D721Med (cell line): ENCODE measurements around the gene GGT6.
"Not testable (repeated sequence)": the region's sequence is repeated elsewhere in the genome, so short reads cannot be mapped to it uniquely, and the experiment has no call there.

ENCODE experiments used
- DNase-seq: peaks from one replicate; pipeline ENCODE4 v3.0.0; 2011; ENCODE audit warnings: low spot score; ENCODE audit not compliant: insufficient read length
- FAIRE-seq: peaks from 2 replicates; lab custom pipeline; 2011; peaks lifted over from hg19 to GRCh38; lab: Jason Lieb, UNC
- TF ChIP-seq, protein P1 (sequence below): IDR thresholded peaks from 2 replicates; pipeline ENCODE4 v1.5.1; 2012; ENCODE audit warnings: mild to moderate bottlenecking, control low read depth; ENCODE audit not compliant: insufficient read depth; ENCODE audit errors: missing control alignments

Gene GGT6

GRCh38 chr17:4582101-4582501, 21.7 kb upstream of the GGT6 start:
- no peak for FAIRE-seq
- TF ChIP-seq, protein P1, sequence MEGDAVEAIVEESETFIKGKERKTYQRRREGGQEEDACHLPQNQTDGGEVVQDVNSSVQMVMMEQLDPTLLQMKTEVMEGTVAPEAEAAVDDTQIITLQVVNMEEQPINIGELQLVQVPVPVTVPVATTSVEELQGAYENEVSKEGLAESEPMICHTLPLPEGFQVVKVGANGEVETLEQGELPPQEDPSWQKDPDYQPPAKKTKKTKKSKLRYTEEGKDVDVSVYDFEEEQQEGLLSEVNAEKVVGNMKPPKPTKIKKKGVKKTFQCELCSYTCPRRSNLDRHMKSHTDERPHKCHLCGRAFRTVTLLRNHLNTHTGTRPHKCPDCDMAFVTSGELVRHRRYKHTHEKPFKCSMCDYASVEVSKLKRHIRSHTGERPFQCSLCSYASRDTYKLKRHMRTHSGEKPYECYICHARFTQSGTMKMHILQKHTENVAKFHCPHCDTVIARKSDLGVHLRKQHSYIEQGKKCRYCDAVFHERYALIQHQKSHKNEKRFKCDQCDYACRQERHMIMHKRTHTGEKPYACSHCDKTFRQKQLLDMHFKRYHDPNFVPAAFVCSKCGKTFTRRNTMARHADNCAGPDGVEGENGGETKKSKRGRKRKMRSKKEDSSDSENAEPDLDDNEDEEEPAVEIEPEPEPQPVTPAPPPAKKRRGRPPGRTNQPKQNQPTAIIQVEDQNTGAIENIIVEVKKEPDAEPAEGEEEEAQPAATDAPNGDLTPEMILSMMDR, result no peak
- DNase-seq, result no peak

DNA sequence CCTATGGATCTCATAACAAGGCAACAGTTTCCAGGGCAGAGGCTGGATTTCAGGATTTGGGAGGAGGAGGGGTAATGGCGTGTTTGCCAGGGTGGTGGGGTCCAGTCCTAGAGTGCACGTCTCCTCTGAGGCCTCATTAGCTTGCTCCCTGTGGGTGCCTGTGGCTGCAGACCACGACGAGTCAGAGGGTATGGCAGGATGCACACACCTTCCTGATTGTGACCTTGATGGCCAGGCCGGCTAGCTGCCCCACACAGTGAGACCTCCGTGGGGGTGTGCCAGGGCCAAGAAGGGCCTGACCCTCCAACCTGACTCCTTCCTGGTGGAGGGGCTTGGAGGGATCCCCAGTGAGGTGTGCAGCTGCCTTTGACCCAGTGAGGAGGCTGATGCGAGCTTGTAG, 19.9 kb upstream of the GGT6 start:
- TF ChIP-seq, protein P1, result no peak
- no peak for DNase-seq
- FAIRE-seq, result no peak

GRCh38 chr17:4579678-4580077, 19.3 kb upstream of the GGT6 start:
- TF ChIP-seq, protein P1, result no peak
- FAIRE-seq, result no peak
- no peak for DNase-seq

- FAIRE-seq, DNase-seq: not testable (repeated sequence)
Observed at GRCh38 chr17:4578349-4578748, 18.0 kb upstream of the GGT6 start.

- no peak for DNase-seq
- TF ChIP-seq, protein P1, result no peak
- no peak for FAIRE-seq
Observed at GRCh38 chr17:4577386-4577993, 17.1 kb upstream of the GGT6 start.

DNA sequence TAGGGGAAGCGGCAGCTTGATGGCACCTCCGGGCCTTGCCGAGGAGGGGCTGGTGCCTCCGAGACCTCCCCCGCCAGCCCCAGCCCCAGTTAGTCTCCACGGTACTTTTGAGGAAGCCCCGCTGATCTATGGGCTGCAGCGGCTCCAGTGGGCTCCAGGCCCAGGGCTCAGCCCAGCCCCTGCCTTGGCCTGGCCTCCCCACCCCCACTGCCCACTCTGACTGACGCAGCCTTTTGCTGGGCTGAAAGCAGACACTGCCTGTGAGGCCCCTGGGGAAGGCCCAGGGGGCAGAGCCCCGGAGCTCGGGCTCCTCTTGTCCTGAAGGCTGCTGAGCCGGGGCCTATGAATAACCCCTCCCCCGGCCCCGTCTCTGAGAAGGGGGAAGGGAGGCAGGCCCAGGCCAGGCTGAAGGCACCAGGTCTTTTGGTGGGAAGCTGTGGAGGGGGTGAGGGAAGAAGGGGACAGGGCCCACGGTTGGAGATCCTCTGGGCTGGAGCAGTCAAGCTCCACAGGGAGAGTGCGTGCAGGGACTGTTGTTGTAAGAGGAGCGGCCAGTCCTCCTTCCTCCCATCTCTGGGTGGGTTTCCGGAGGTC, 16.4 kb upstream of the GGT6 start:
- TF ChIP-seq, protein P1, result no peak
- DNase-seq (no peak), FAIRE-seq (no peak)

DNA sequence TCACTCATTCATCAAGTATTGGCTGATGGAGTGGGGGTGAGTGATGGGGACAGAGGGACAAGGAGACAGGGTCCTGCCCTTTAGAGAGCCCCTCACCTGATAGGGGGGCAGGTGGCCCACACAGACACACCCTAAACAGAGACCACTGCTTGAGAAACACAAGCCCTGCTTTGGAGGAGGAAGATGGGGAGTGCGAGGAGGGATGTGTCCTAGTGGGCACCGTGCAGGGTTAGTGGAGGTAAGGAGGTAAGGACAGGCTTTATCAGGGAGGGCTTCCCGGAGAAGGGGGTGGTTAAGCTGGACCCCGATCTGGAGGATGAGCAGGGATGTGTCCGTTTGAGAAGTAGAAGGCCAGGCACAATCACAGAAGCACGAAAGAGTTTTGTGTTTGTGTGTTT, 15.8 kb upstream of the GGT6 start:
- TF ChIP-seq, protein P1, result no peak
- no peak for FAIRE-seq
- DNase-seq, result no peak
